Cardiac septum (tissue), 1 donor: Measurements from ENCODE around the gene POMC. TPM values are rescaled to one million over a fixed set of nuclear protein-coding genes. Genes with fewer than 3 reads are reported as not detected.
"Not testable (repeated sequence)": the region's sequence is repeated elsewhere in the genome, so short reads cannot be mapped to it uniquely, and the experiment has no call there.

Experiments used
- DNase-seq: peaks from one replicate; pipeline ENCODE4 v3.0.0-alpha.2; 2020; ENCODE audit warnings: low spot score
- intact Hi-C: fragments of 100-400 bp; cut with DNase I; formaldehyde crosslinking; loops from one replicate; pipeline ENCODE4 v1.14.0; 2022
- total RNA-seq: library from RNA; stranded (reverse); fragmentation: NEBNext Ultra II Directional; extraction: Animal tissue kit (Norgen Biotek cat#: 25700); gene quantifications from one replicate; pipeline ENCODE4 v1.2.1, GENCODE V29; 2021
- donor health status: DM: no; HTN: no; CAD: no.

The POMC gene
- total RNA-seq, 1 donor from 2014 or later, result 3.1 TPM

GRCh38 chr2:25149646-25150045, 18.7 kb downstream of the POMC start:
- intact Hi-C loops, result no loop called here
- DNase-seq, result peak; percentile 71

- intact Hi-C loops, result no loop called here
- no peak for DNase-seq
Observed at GRCh38 chr2:25146896-25147295, 21.5 kb downstream of the POMC start.

- intact Hi-C loops, result no loop called here
- DNase-seq, result no peak
Observed at GRCh38 chr2:25145803-25146202, 22.6 kb downstream of the POMC start.

- intact Hi-C loops, result no loop called here
- no peak for DNase-seq
Observed at GRCh38 chr2:25141120-25141519, 27.3 kb downstream of the POMC start.

GRCh38 chr2:25140535-25140934, 27.8 kb downstream of the POMC start:
- intact Hi-C loops, DNase-seq: not testable (repeated sequence)

- intact Hi-C loops, result no loop called here
- no peak for DNase-seq
Observed at GRCh38 chr2:25132693-25133092, 35.7 kb downstream of the POMC start.

GRCh38 chr2:25132299-25132635, 36.1 kb downstream of the POMC start:
- DNase-seq, result no peak
- intact Hi-C loops, result no loop called here

GRCh38 chr2:25131567-25132298, 36.6 kb downstream of the POMC start:
- DNase-seq, result no peak
- intact Hi-C loops, result no loop called here

- DNase-seq, result no peak
- intact Hi-C loops, result no loop called here
Observed at GRCh38 chr2:25131253-25131566, 37.2 kb downstream of the POMC start.

GRCh38 chr2:25129901-25130520, 38.4 kb downstream of the POMC start:
- intact Hi-C loops, result loop anchor here (1.0 to 5.0 kb wide), 4 partner anchors 53 to 155 kb away; partner anchors contain the start of gene EFR3B
- DNase-seq, result no peak

GRCh38 chr2:25127646-25128045, 40.7 kb downstream of the POMC start:
- no peak for DNase-seq
- intact Hi-C loops, result loop anchor here (2.0 to 5.0 kb wide), 3 partner anchors 50 to 85 kb away; partner anchors contain the start of gene EFR3B

GRCh38 chr2:25127071-25127470, 41.3 kb downstream of the POMC start:
- DNase-seq, result not testable (repeated sequence)
- intact Hi-C loops, result loop anchor here (5.0 kb wide), 2 partner anchors 50 to 85 kb away; partner anchors contain the start of gene EFR3B

- DNase-seq, result no peak
- intact Hi-C loops, result loop anchor here (5.0 kb wide), 2 partner anchors 49 to 84 kb away; partner anchors contain the start of gene EFR3B
Observed at GRCh38 chr2:25125976-25126375, 42.4 kb downstream of the POMC start.

GRCh38 chr2:25125189-25125588, 43.2 kb downstream of the POMC start:
- intact Hi-C loops, result loop anchor here (5.0 kb wide), 2 partner anchors 48 to 83 kb away; partner anchors contain the start of gene EFR3B
- DNase-seq, result no peak

GRCh38 chr2:25123682-25124081, 44.7 kb downstream of the POMC start:
- no peak for DNase-seq
- intact Hi-C loops, result no loop called here

- intact Hi-C loops, result no loop called here
- DNase-seq, result no peak
Observed at GRCh38 chr2:25122367-25122766, 46.0 kb downstream of the POMC start.

- intact Hi-C loops, result no loop called here
- DNase-seq, result no peak
Observed at GRCh38 chr2:25119263-25119662, 49.1 kb downstream of the POMC start.

GRCh38 chr2:25116956-25117355, 51.4 kb downstream of the POMC start:
- DNase-seq, result no peak
- intact Hi-C loops, result no loop called here

- DNase-seq, result no peak
- intact Hi-C loops, result no loop called here
Observed at GRCh38 chr2:25115902-25116301, 52.5 kb downstream of the POMC start.

GRCh38 chr2:25115249-25115883, 53.0 kb downstream of the POMC start:
- intact Hi-C loops, result no loop called here
- DNase-seq, result no peak

GRCh38 chr2:25112113-25112512, 56.3 kb downstream of the POMC start:
- intact Hi-C loops, result no loop called here
- DNase-seq, result no peak
